ENCODE measurements around the gene DGUOK.
"Not testable (repeated sequence)": the region's sequence is repeated elsewhere in the genome, so short reads cannot be mapped to it uniquely, and the experiment has no call there.

Gene DGUOK

GRCh38 chr2:73926493-73927327 lies at the start of gene DGUOK:
TSS of gene DGUOK (plus strand) at chr2:73926880. CDS start at chr2:73926911, 31 bp downstream.
- DNase-seq (ENCODE audit: low read depth, low spot score) = peak; percentile 97

DNA sequence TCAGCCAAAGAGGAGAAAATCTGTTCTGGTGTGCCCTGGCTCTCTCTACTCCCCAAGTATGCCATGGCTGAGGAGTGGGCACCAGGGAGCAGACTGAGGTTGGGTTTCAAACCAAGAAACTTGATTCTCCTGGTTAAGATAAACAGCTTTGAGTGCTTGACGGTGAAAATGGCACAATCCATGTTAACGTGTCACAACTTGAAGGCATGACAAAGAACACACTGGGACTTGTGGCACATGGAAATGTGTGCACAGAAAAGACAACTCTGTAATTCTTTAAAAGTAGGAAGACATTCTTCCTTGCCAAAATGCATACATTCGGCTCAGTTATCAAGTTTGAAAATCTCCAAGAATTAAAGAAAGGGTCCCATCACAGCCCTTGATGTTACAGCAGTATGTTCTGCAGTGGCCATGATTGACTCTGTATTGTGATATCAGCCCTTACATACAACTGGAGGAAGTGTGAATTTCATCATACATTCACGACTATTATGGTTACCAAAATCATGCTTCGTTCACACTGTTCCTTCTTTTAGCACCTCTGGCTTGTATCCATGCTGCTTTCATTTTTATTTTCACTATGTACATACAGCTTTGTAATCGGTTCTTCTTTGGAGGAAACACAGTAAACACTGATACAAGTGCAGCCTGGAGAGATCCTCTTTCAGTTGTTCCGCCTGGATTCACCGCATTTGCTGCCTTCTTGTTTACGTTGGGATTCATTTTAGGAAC lies 49.4 kb upstream of the DGUOK start:
- no peak for DNase-seq (ENCODE audit: low read depth, low spot score)

GRCh38 chr2:73877984-73878383 lies 48.7 kb upstream of the DGUOK start:
- not testable (repeated sequence) for DNase-seq (ENCODE audit: low read depth, low spot score)

GRCh38 chr2:73885406-73885805 lies 41.3 kb upstream of the DGUOK start:
- DNase-seq (ENCODE audit: low read depth, low spot score) = no peak

DNA sequence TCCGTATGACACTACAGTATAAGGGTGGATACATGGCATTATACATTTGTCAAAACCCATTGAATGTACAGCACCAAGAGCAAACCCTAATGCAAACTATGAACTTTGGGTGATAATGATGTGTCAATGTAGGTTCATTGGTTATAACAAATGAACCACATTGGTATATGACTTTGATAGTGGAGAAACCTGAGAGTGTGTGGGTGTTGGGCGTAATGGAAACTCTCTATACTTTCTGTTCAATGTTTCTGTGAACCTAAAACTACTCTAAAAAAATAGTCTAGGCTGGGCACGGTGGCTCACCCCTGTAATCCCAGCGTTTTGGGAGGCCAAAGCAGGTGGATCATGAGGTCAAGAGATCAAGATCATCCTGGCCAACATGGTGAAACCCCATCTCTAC lies 40.3 kb upstream of the DGUOK start:
- DNase-seq (ENCODE audit: low read depth, low spot score) = no peak

DNA sequence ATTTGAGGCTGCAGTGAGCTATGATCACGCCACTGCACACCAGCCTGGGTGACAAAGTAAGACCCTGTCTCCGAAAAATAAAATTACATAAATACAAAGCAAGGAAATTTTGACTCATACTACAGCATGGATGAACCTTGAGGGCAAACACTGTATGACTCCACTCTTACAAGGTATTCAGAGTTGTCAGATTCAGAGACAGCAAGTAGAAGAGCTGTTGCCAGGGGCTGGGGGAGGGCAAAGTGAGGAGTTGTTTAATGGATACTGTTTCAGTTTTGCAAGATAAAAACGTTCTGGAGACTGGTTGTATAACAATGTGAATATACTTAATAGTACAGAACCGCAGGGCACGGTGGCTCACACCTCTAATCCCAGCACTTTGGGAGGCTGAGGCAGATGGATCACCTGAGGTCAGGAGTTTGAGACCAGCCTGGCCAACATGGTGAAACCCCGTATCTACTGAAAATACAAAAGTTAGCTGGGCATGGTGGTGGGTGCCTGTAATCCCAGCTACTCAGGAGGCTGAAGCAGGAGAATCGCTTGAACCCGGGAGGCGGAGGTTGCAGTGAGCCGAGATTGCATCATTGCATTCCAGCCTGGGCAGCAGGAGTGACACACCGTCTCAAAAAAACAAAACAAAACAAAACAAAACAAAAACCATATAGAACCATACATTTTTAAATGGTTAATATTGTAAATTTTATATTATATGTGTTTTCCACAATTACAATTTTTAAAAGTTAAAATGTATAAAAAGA lies 38.9 kb upstream of the DGUOK start:
- not testable (repeated sequence) for DNase-seq (ENCODE audit: low read depth, low spot score)

- no peak for DNase-seq (ENCODE audit: low read depth, low spot score)
Measured at GRCh38 chr2:73888388-73888787, 38.3 kb upstream of the DGUOK start.

DNA sequence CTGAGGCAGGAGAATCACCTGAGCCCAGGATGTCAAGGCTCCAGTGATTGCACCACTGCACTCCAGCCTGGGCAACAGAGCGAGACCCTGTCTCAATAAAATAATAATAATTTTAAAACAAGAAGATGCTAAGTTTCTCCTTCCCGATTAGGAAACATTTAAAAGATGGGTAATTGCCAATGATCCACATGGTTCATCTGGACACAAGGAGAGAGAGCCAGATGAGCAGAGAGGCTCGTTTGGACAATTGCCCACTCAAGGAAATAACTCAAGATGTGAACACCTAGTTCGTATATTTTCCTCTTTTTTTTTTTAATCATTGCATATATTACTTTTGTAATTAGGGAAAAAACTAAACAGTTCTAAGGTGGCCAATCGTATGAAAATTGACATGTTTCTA lies 37.5 kb upstream of the DGUOK start:
- DNase-seq (ENCODE audit: low read depth, low spot score) = no peak

GRCh38 chr2:73890301-73891092 lies 36.2 kb upstream of the DGUOK start:
- DNase-seq (ENCODE audit: low read depth, low spot score) = no peak

DNA sequence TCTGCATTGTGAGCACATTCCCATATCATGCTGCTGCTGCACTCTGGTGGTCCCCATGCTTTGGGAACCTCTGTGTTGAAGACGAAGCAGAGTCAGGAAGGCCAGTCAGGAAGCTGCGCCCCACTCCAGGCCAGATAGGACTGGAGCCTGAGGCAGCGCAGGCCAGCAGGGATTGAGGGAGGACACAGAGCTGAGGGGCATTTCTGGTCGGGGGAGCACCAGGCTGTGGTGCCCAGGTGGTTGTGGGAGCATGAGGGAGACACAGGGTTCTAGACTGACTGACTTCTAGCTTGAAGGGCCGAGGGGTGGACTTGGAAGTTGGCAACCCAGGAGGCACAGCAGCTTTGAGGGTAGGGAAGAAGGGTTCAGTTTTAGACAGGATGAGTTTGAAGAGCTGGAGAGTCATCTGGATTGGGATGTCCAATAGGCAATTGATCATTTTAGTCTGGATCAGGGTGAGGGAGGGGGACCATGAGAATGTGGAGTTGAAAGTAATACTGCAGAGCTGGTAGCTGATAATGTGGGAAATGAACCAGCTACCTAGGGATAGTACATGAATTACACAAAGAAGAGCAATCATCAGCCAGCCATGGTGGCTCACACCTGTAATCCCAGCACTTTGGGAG lies 35.3 kb upstream of the DGUOK start:
- DNase-seq (ENCODE audit: low read depth, low spot score) = no peak

GRCh38 chr2:73892631-73893329 lies 33.9 kb upstream of the DGUOK start, which contains the start of gene ACTG2:
TSS of gene ACTG2 (plus strand) at chr2:73893008. CDS start at chr2:73901312, 8,304 bp downstream.
- DNase-seq (ENCODE audit: low read depth, low spot score) = no peak

- DNase-seq (ENCODE audit: low read depth, low spot score) = no peak
Measured at GRCh38 chr2:73893764-73894474, 32.8 kb upstream of the DGUOK start.

GRCh38 chr2:73894475-73894850 lies 32.2 kb upstream of the DGUOK start:
- no peak for DNase-seq (ENCODE audit: low read depth, low spot score)

DNA sequence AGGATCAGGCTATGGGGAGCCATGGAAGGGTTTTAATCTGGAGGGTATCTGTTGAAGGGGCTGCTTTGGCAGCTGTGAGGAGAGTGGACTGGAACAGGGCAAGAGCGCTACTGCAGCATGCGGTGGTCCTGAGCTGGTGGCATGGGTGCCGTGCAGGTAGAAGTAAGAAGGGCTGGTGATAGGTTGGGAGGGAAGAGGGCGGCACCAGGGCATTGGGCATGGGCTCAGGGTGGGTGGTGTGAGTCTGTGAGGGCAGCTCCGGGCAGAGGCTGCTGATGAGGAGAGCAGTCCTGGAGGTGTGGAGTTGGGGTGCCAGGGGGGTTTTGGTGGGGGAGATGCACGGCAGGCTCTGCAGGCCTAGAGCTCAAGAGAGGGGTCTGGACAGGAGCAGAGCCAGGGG lies 31.8 kb upstream of the DGUOK start:
- DNase-seq (ENCODE audit: low read depth, low spot score) = no peak

DNA sequence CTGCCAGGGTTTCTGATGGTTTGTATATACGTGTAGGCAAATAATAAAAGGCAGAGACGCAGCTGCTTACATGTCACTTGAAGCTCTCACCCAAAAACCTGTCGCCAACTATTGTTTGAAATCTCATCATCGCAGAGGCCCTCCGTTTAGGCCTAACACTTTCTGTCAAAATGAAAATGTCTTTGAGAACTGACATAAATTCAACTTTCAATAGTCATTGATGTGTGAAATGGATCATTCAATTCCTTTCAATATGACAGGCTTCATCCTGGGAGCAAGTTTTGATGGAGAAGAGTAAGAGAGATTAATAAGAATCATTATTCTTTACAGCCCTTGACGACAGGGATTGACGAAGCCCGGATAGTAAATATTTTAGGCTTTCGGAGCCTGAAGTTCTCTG lies 31.2 kb upstream of the DGUOK start:
- no peak for DNase-seq (ENCODE audit: low read depth, low spot score)

GRCh38 chr2:73896362-73897239 lies 30.1 kb upstream of the DGUOK start:
- no peak for DNase-seq (ENCODE audit: low read depth, low spot score)

GRCh38 chr2:73897240-73897583 lies 29.5 kb upstream of the DGUOK start:
- DNase-seq (ENCODE audit: low read depth, low spot score) = no peak

DNA sequence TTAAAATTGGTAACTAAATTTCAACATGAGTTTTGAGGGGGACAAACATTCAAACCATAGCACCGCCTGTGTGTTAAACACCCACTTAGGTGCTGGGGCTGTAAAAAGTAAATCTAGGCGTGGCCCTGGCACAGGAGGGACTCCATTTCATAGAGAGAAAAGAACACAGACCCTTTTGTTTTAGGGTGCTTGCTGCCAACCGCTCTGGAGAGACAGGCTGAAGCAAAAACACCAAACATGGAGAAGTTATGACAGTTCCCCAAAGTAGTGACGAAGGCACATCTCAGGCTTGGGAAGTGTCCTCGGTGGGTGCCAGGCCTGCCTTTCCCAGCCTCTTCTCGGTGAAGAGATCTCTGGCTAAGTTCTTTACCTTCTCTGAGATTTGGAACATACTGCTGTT lies 28.7 kb upstream of the DGUOK start:
- DNase-seq (ENCODE audit: low read depth, low spot score) = no peak

Data from iPS DF 19.7 (cell line).